ENCODE results near the gene NEDD9.

The NEDD9 gene

GRCh38 chr6:11231564-11232192 lies 790 bp downstream of the NEDD9 start:
- H3K9me3 ChIP-seq (ENCODE audit: control insufficient read depth, low read depth, low read length), result no peaks in the 10 kb centered on the region
- H3K36me3 ChIP-seq (ENCODE audit: control insufficient read depth, low read depth, low read length), result no peaks in the 10 kb centered on the region
- peaks cover 28% of the 10 kb centered on the region for H3K4me1 ChIP-seq (ENCODE audit: control insufficient read depth, low read depth, low read length)
- H3K9ac ChIP-seq (ENCODE audit: low read length), result peak overlapping the region; percentile 63
- peak overlapping the region; percentile 69 for H3K4me3 ChIP-seq (ENCODE audit: low read length)
- no peaks in the 10 kb centered on the region for H3K27me3 ChIP-seq (ENCODE audit: control insufficient read depth, insufficient read depth, low read length)
- H3K27ac ChIP-seq (ENCODE audit: low read length), result no peak overlapping the region

DNA sequence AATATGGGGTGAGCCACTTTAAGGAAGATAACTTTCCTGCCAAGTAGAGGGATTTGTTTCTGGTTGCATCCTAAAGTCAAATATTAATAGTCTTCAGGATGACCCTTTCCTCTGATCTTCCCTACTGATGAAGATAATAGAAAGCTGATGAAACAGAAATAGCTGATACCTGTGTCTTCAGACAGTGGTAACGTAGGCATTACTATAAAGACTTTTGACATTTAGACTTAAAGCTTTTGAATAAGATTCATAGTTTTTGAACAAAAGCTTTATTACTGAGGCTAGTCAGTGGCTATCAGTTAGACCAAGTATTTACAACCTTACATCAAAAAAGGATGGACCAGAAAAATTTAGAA lies 1.4 kb downstream of the NEDD9 start:
- H3K4me1 ChIP-seq (ENCODE audit: control insufficient read depth, low read depth, low read length), result peaks cover 28% of the 10 kb centered on the region
- H3K27ac ChIP-seq (ENCODE audit: low read length), result no peak overlapping the region
- H3K9me3 ChIP-seq (ENCODE audit: control insufficient read depth, low read depth, low read length), result no peaks in the 10 kb centered on the region
- peak overlapping the region; percentile 69 for H3K4me3 ChIP-seq (ENCODE audit: low read length)
- no peak overlapping the region for H3K9ac ChIP-seq (ENCODE audit: low read length)
- H3K36me3 ChIP-seq (ENCODE audit: control insufficient read depth, low read depth, low read length), result no peaks in the 10 kb centered on the region
- H3K27me3 ChIP-seq (ENCODE audit: control insufficient read depth, insufficient read depth, low read length), result no peaks in the 10 kb centered on the region

- Histone ChIP-seq H3K36me3 (ENCODE audit: control insufficient read depth, low read depth, low read length) (no peaks in the 10 kb centered on the region), H3K27ac (ENCODE audit: low read length) (no peak overlapping the region), H3K9me3 (ENCODE audit: control insufficient read depth, low read depth, low read length) (no peaks in the 10 kb centered on the region), H3K4me3 (ENCODE audit: low read length) (peak overlapping the region; percentile 69), H3K9ac (ENCODE audit: low read length) (no peak overlapping the region), H3K27me3 (ENCODE audit: control insufficient read depth, insufficient read depth, low read length) (no peaks in the 10 kb centered on the region), H3K4me1 (ENCODE audit: control insufficient read depth, low read depth, low read length) (peaks cover 28% of the 10 kb centered on the region)
Observed at GRCh38 chr6:11230158-11231107, 2.0 kb downstream of the NEDD9 start.

GRCh38 chr6:11229655-11230046 lies 2.8 kb downstream of the NEDD9 start:
- Histone ChIP-seq H3K36me3 (ENCODE audit: control insufficient read depth, low read depth, low read length) (no peaks in the 10 kb centered on the region), H3K4me3 (ENCODE audit: low read length) (peak overlapping the region; percentile 48), H3K27me3 (ENCODE audit: control insufficient read depth, insufficient read depth, low read length) (no peaks in the 10 kb centered on the region), H3K4me1 (ENCODE audit: control insufficient read depth, low read depth, low read length) (peaks cover 28% of the 10 kb centered on the region), H3K9ac (ENCODE audit: low read length) (no peak overlapping the region), H3K9me3 (ENCODE audit: control insufficient read depth, low read depth, low read length) (no peaks in the 10 kb centered on the region), H3K27ac (ENCODE audit: low read length) (no peak overlapping the region)

DNA sequence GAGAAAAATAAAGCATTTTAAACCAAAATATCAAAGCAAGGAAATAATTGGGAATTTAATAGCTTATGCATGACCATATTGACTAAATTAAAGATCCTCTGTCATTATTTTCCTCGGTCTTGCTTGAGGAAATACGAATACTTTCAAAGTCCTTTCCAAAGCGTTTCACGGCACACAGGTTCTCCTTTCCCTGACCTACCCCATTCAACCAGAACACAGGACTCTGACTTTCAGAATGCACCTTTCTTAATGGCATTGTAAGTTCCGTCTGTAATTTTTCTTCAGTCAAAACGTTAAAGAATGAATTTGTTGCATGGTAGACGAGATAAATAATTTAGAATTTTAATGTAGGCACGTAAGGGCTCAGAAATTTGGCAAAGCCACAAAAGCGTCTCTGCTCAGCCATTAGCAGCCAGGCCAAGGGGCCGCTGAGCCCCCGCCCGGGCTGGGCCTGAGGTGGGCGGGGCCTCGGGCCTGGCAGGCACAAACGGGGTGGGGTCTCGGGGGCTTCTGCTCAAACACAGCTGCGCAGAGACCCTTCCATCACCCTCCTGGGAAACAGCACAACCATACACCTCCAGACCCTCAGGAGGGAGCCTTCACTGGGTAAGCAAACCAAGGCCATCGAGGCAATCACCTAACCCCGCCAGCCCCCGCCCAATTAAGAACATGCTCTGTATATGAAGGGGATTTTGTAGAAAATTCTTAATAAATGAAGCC lies 3.4 kb downstream of the NEDD9 start:
- Histone ChIP-seq H3K4me3 (ENCODE audit: low read length) (peak overlapping the region; percentile 48), H3K9me3 (ENCODE audit: control insufficient read depth, low read depth, low read length) (no peaks in the 10 kb centered on the region), H3K36me3 (ENCODE audit: control insufficient read depth, low read depth, low read length) (no peaks in the 10 kb centered on the region), H3K4me1 (ENCODE audit: control insufficient read depth, low read depth, low read length) (peaks cover 28% of the 10 kb centered on the region), H3K27me3 (ENCODE audit: control insufficient read depth, insufficient read depth, low read length) (no peaks in the 10 kb centered on the region), H3K9ac (ENCODE audit: low read length) (no peak overlapping the region), H3K27ac (ENCODE audit: low read length) (no peak overlapping the region)

GRCh38 chr6:11227698-11228097 lies 4.8 kb downstream of the NEDD9 start:
- H3K4me1 ChIP-seq (ENCODE audit: control insufficient read depth, low read depth, low read length), result peaks cover 20% of the 10 kb centered on the region
- no peak overlapping the region for H3K9ac ChIP-seq (ENCODE audit: low read length)
- H3K9me3 ChIP-seq (ENCODE audit: control insufficient read depth, low read depth, low read length), result no peaks in the 10 kb centered on the region
- H3K4me3 ChIP-seq (ENCODE audit: low read length), result no peak overlapping the region
- no peaks in the 10 kb centered on the region for H3K36me3 ChIP-seq (ENCODE audit: control insufficient read depth, low read depth, low read length)
- no peak overlapping the region for H3K27ac ChIP-seq (ENCODE audit: low read length)
- no peaks in the 10 kb centered on the region for H3K27me3 ChIP-seq (ENCODE audit: control insufficient read depth, insufficient read depth, low read length)

GRCh38 chr6:11226005-11226404 lies 6.5 kb downstream of the NEDD9 start:
- Histone ChIP-seq H3K27ac (ENCODE audit: low read length) (no peak overlapping the region), H3K36me3 (ENCODE audit: control insufficient read depth, low read depth, low read length) (no peaks in the 10 kb centered on the region), H3K27me3 (ENCODE audit: control insufficient read depth, insufficient read depth, low read length) (no peaks in the 10 kb centered on the region), H3K9ac (ENCODE audit: low read length) (no peak overlapping the region), H3K4me3 (ENCODE audit: low read length) (no peak overlapping the region), H3K9me3 (ENCODE audit: control insufficient read depth, low read depth, low read length) (no peaks in the 10 kb centered on the region), H3K4me1 (ENCODE audit: control insufficient read depth, low read depth, low read length) (peaks cover 14% of the 10 kb centered on the region)

- no peaks in the 10 kb centered on the region for H3K9me3 ChIP-seq (ENCODE audit: control insufficient read depth, low read depth, low read length)
- H3K27ac ChIP-seq (ENCODE audit: low read length), result no peak overlapping the region
- no peaks in the 10 kb centered on the region for H3K27me3 ChIP-seq (ENCODE audit: control insufficient read depth, insufficient read depth, low read length)
- peaks cover 13% of the 10 kb centered on the region for H3K4me1 ChIP-seq (ENCODE audit: control insufficient read depth, low read depth, low read length)
- no peaks in the 10 kb centered on the region for H3K36me3 ChIP-seq (ENCODE audit: control insufficient read depth, low read depth, low read length)
- H3K4me3 ChIP-seq (ENCODE audit: low read length), result no peak overlapping the region
- no peak overlapping the region for H3K9ac ChIP-seq (ENCODE audit: low read length)
Observed at GRCh38 chr6:11224966-11225463, 7.5 kb downstream of the NEDD9 start.

- Histone ChIP-seq H3K4me3 (ENCODE audit: low read length) (no peak overlapping the region), H3K4me1 (ENCODE audit: control insufficient read depth, low read depth, low read length) (peaks cover 7% of the 10 kb centered on the region), H3K27me3 (ENCODE audit: control insufficient read depth, insufficient read depth, low read length) (no peaks in the 10 kb centered on the region), H3K36me3 (ENCODE audit: control insufficient read depth, low read depth, low read length) (no peaks in the 10 kb centered on the region), H3K27ac (ENCODE audit: low read length) (no peak overlapping the region), H3K9ac (ENCODE audit: low read length) (no peak overlapping the region), H3K9me3 (ENCODE audit: control insufficient read depth, low read depth, low read length) (no peaks in the 10 kb centered on the region)
Observed at GRCh38 chr6:11224252-11224965, 8.1 kb downstream of the NEDD9 start.

GRCh38 chr6:11223286-11223864 lies 9.1 kb downstream of the NEDD9 start:
- H3K4me1 ChIP-seq (ENCODE audit: control insufficient read depth, low read depth, low read length), result no peaks in the 10 kb centered on the region
- H3K4me3 ChIP-seq (ENCODE audit: low read length), result no peak overlapping the region
- H3K36me3 ChIP-seq (ENCODE audit: control insufficient read depth, low read depth, low read length), result no peaks in the 10 kb centered on the region
- H3K27ac ChIP-seq (ENCODE audit: low read length), result no peak overlapping the region
- H3K27me3 ChIP-seq (ENCODE audit: control insufficient read depth, insufficient read depth, low read length), result no peaks in the 10 kb centered on the region
- no peaks in the 10 kb centered on the region for H3K9me3 ChIP-seq (ENCODE audit: control insufficient read depth, low read depth, low read length)
- no peak overlapping the region for H3K9ac ChIP-seq (ENCODE audit: low read length)

Data from iPS-18a (cell line).